GM13976 (cell line): ENCODE measurements around the gene BCAP29.
"Not testable (repeated sequence)": the region's sequence is repeated elsewhere in the genome, so short reads cannot be mapped to it uniquely, and the experiment has no call there.

Experiments
- DNase-seq: peaks from one replicate; pipeline ENCODE4 v3.0.0; 2012; ENCODE audit warnings: low spot score
- CTCF ChIP-seq: IDR thresholded peaks from 2 replicates; pipeline ENCODE4 v1.5.1; 2012; ENCODE audit warnings: borderline replicate concordance, mild to moderate bottlenecking; ENCODE audit not compliant: insufficient read depth; ENCODE audit errors: extremely low read depth, missing control alignments, control extremely low read depth
- in situ Hi-C: fragments of 300-500 bp; cut with MboI; formaldehyde crosslinking; loops from one replicate; pipeline ENCODE4 v1.12.0; 2022; ENCODE audit warnings: low sequenced_read_pairs, mixed read lengths, inconsistent platforms; ENCODE audit not compliant: unreplicated experiment

The BCAP29 gene

GRCh38 chr7:107630342-107630741, 50.3 kb downstream of the BCAP29 start:
- DNase-seq: no peak
- TF ChIP-seq CTCF: no peak
- in situ Hi-C loops: no loop called here

- no peak for TF ChIP-seq CTCF
- in situ Hi-C loops: no loop called here
Measured at GRCh38 chr7:107631588-107632491, 51.8 kb downstream of the BCAP29 start.

GRCh38 chr7:107632492-107632865, 52.4 kb downstream of the BCAP29 start:
- no peak for DNase-seq
- no peak for TF ChIP-seq CTCF
- in situ Hi-C loops: no loop called here

More at GRCh38 chr7:107631588-107632491, 51.8 kb downstream of the BCAP29 start:
- DNase-seq: no peak

GRCh38 chr7:107638594-107638993, 58.5 kb downstream of the BCAP29 start:
- in situ Hi-C loops: no loop called here
- TF ChIP-seq CTCF: no peak
- peak; percentile 48 for DNase-seq

- DNase-seq, in situ Hi-C loops: not testable (repeated sequence)
Measured at GRCh38 chr7:107639070-107639469, 59.0 kb downstream of the BCAP29 start.

- DNase-seq: no peak
- in situ Hi-C loops: no loop called here
- TF ChIP-seq CTCF: no peak
Measured at GRCh38 chr7:107641676-107642075, 61.6 kb downstream of the BCAP29 start.

- DNase-seq: no peak
- in situ Hi-C loops: no loop called here
Measured at GRCh38 chr7:107642501-107642900, 62.5 kb downstream of the BCAP29 start.

More at GRCh38 chr7:107642501-107642900, 62.5 kb downstream of the BCAP29 start:
- no peak for TF ChIP-seq CTCF
